Liver (tissue), 9 donors: ENCODE results near the gene PLCB1. TPM values are rescaled to one million over a fixed set of nuclear protein-coding genes. Genes with fewer than 3 reads are reported as not detected.

ENCODE experiments used
- DNase-seq: peaks from one replicate; pipeline ENCODE4 v3.0.0-alpha.2; 2017; ENCODE audit warnings: low spot score
- H3K27ac ChIP-seq, 2 donors: one replicate each; pipeline ENCODE4 v1.7.0; 2013; ENCODE audit warnings: inconsistent platforms in 2 of 2, low read length in 2 of 2, control low read depth in 1 of 2, low read depth in 1 of 2, mild to moderate bottlenecking in 1 of 2
- H3K27me3 ChIP-seq, 4 donors: one replicate each; pipeline versions ENCODE4 v1.6.1 to v1.7.0; 2013; ENCODE audit warnings: low read length in 3 of 4, inconsistent platforms in 1 of 4, mild to moderate bottlenecking in 1 of 4, moderate library complexity in 1 of 4; ENCODE audit not compliant: control insufficient read depth in 4 of 4, insufficient read depth in 4 of 4
- H3K36me3 ChIP-seq, 4 donors: one replicate each; pipeline versions ENCODE4 v1.6.1 to v1.7.0; 2013; ENCODE audit warnings: low read length in 3 of 4, mild to moderate bottlenecking in 3 of 4, low read depth in 1 of 4, moderate library complexity in 1 of 4; ENCODE audit not compliant: control insufficient read depth in 4 of 4, insufficient read depth in 3 of 4
- H3K4me1 ChIP-seq, 4 donors: one replicate each; pipeline versions ENCODE4 v1.6.1 to v1.7.0; 2013; ENCODE audit warnings: low read length in 3 of 4, mild to moderate bottlenecking in 3 of 4, moderate library complexity in 1 of 4; ENCODE audit not compliant: control insufficient read depth in 4 of 4, insufficient read depth in 4 of 4
- H3K4me3 ChIP-seq, 3 donors: one replicate each; pipeline versions ENCODE4 v1.6.1 to v1.7.0; 2013; ENCODE audit warnings: low read length in 3 of 3, control low read depth in 1 of 3, low read depth in 1 of 3, mild to moderate bottlenecking in 1 of 3
- H3K9ac ChIP-seq, 2 donors: one replicate each; pipeline ENCODE4 v1.7.0; 2013; ENCODE audit warnings: low read length in 2 of 2, mild to moderate bottlenecking in 2 of 2, moderate library complexity in 2 of 2, control low read depth in 1 of 2, low read depth in 1 of 2
- H3K9me3 ChIP-seq, 4 donors: one replicate each; pipeline versions ENCODE4 v1.6.1 to v1.7.0; 2013; ENCODE audit warnings: low read length in 3 of 4; ENCODE audit not compliant: control insufficient read depth in 4 of 4
- ATF3 ChIP-seq: IDR thresholded peaks from 2 replicates; pipeline ENCODE4 v1.6.1; 2016; ENCODE audit warnings: antibody characterized with exemption
- CTCF ChIP-seq: fragments of 150-350 bp; IDR thresholded peaks from 2 replicates; pipeline ENCODE4 v1.5.1; 2017; ENCODE audit warnings: improper control_type of control experiment, low read depth, low read length; ENCODE audit not compliant: missing input control
- EGR1 ChIP-seq, 2 donors: IDR thresholded peaks; 2 replicates each; pipeline ENCODE4 v1.6.1; 2016 to 2018; ENCODE audit warnings: antibody characterized with exemption in 2 of 2, low read depth in 2 of 2
- FOXA1 ChIP-seq: IDR thresholded peaks from 2 replicates; pipeline ENCODE4 v1.6.1; 2016; ENCODE audit warnings: antibody characterized with exemption
- FOXA2 ChIP-seq: IDR thresholded peaks from 2 replicates; pipeline ENCODE4 v1.6.1; 2016; ENCODE audit warnings: antibody characterized with exemption
- GABPA ChIP-seq, 2 donors: IDR thresholded peaks in 1 of 2; conservative IDR thresholded peaks in 1 of 2; 2 replicates each; pipeline ENCODE4 v1.6.1; 2016; ENCODE audit warnings: antibody characterized with exemption in 2 of 2, mild to moderate bottlenecking in 1 of 2, moderate library complexity in 1 of 2
- HNF4A ChIP-seq, 2 donors: conservative IDR thresholded peaks; 2 replicates each; pipeline ENCODE4 v1.6.1; 2016; ENCODE audit warnings: antibody characterized with exemption in 2 of 2, mild to moderate bottlenecking in 2 of 2
- HNF4G ChIP-seq: IDR thresholded peaks from 2 replicates; pipeline ENCODE4 v1.6.1; 2016; ENCODE audit warnings: antibody characterized with exemption
- JUND ChIP-seq, 2 donors: IDR thresholded peaks; 2 replicates each; pipeline ENCODE4 v1.6.1; 2016; ENCODE audit warnings: antibody characterized with exemption in 2 of 2
- MAX ChIP-seq: IDR thresholded peaks from 2 replicates; pipeline ENCODE4 v1.6.1; 2016; ENCODE audit warnings: antibody characterized with exemption
- NR2F2 ChIP-seq: IDR thresholded peaks from 2 replicates; pipeline ENCODE4 v1.6.1; 2016; ENCODE audit warnings: antibody characterized with exemption
- RAD21 ChIP-seq, 2 donors: IDR thresholded peaks; 2 replicates each; pipeline ENCODE4 v1.6.1; 2016; ENCODE audit warnings: antibody characterized with exemption in 2 of 2, mild to moderate bottlenecking in 2 of 2
- REST ChIP-seq: IDR thresholded peaks from 2 replicates; pipeline ENCODE4 v1.6.1; 2016; ENCODE audit warnings: antibody characterized with exemption, mild to moderate bottlenecking
- RXRA ChIP-seq, 2 donors: IDR thresholded peaks; 2 replicates each; pipeline ENCODE4 v1.6.1; 2017 to 2018; ENCODE audit warnings: antibody characterized with exemption in 2 of 2, mild to moderate bottlenecking in 1 of 2
- SP1 ChIP-seq: IDR thresholded peaks from 2 replicates; pipeline ENCODE4 v1.6.1; 2018; ENCODE audit warnings: antibody characterized with exemption, mild to moderate bottlenecking
- TAF1 ChIP-seq: conservative IDR thresholded peaks from 2 replicates; pipeline ENCODE4 v1.6.1; 2016; ENCODE audit warnings: antibody characterized with exemption, mild to moderate bottlenecking
- YY1 ChIP-seq: IDR thresholded peaks from 2 replicates; pipeline ENCODE4 v1.6.1; 2016; ENCODE audit warnings: antibody characterized with exemption, mild to moderate bottlenecking
- WGBS: extraction: QIAGEN DNeasy Blood & Tissue Kit; methylation state at CpG from one replicate; pipeline ENCODE4 v1.1.7; 2013; 5-methylcytosine and 5-hydroxymethylcytosine counted together
- polyA plus RNA-seq, 2 donors: library from polyadenylated mRNA; stranded (reverse) in 1 of 2; unstranded in 1 of 2; fragments of 200-250 nt in 1 of 2; fragments of >200 nt in 1 of 2; fragmentation: Nextera tagmentation in 1 of 2; extraction: Ambion mirVana in 1 of 2; gene quantifications; one replicate each; pipeline versions ENCODE4 v1.2.1 to v1.2.3, GENCODE V29; 2013 to 2015
- total RNA-seq, 2 donors: library from RNA; depleted of rRNA; stranded (reverse); fragments of >200 nt; gene quantifications; one replicate each; pipeline ENCODE4 v1.2.3, GENCODE V29; 2014
- TF ChIP-seq, protein P1 (sequence below): IDR thresholded peaks from 2 replicates; pipeline ENCODE4 v1.6.1; 2016; ENCODE audit warnings: antibody characterized with exemption
- donor health status: healthy.
- donor health status: healthy.
- donor health status: healthy.
- donor health status: healthy.
- donor health status: healthy.

PLCB1 gene
- total and polyA plus RNA-seq, 4 donors: 3.7 to 13.5 (median 5.9) TPM

DNA sequence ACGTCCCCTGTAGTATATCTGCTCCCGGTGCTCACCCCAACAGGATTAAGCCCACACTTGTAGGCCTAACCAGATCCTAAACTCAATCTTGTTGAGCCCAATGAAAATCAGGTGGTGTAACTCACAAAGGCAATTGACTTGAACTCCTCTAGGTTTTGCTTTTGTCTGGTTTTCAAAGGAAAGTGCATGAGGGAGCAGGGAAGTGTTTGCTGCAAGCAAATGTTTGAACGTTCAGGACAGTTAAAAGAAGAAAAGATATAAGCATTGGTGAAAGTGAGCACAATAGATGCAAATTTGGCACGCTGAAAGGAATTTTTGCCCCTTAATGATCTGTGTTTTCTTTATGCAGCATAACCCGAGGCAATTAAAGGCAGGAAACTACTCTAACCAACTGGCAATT, 212.6 kb downstream of the PLCB1 start:
- no peak for DNase-seq
- Histone ChIP-seq H3K9ac (no peak overlapping the region), H3K4me3 (no peak overlapping the region), H3K36me3 (no peaks in the 10 kb centered on the region), H3K9me3 (no peaks in the 10 kb centered on the region), H3K27me3 (no peaks in the 10 kb centered on the region), H3K4me1 (peaks cover 0 to 1% (median 0%) of the 10 kb centered on the region in 4 donors), H3K27ac (no peak overlapping the region)
- no peak for TF ChIP-seq NR2F2
- no peak for TF ChIP-seq SP1
- no peak for TF ChIP-seq HNF4A (conservative IDR thresholded peaks at IDR 0.05)
- no peak for TF ChIP-seq FOXA2
- no peak for TF ChIP-seq YY1
- TF ChIP-seq JUND (IDR thresholded peaks at IDR 0.05): no peak
- TF ChIP-seq TAF1: no peak
- no peak for TF ChIP-seq ATF3
- TF ChIP-seq REST: no peak
- TF ChIP-seq, protein P1, sequence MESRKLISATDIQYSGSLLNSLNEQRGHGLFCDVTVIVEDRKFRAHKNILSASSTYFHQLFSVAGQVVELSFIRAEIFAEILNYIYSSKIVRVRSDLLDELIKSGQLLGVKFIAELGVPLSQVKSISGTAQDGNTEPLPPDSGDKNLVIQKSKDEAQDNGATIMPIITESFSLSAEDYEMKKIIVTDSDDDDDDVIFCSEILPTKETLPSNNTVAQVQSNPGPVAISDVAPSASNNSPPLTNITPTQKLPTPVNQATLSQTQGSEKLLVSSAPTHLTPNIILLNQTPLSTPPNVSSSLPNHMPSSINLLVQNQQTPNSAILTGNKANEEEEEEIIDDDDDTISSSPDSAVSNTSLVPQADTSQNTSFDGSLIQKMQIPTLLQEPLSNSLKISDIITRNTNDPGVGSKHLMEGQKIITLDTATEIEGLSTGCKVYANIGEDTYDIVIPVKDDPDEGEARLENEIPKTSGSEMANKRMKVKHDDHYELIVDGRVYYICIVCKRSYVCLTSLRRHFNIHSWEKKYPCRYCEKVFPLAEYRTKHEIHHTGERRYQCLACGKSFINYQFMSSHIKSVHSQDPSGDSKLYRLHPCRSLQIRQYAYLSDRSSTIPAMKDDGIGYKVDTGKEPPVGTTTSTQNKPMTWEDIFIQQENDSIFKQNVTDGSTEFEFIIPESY: no peak
- TF ChIP-seq HNF4G: no peak
- TF ChIP-seq CTCF: no peak
- TF ChIP-seq MAX: no peak
- no peak for TF ChIP-seq EGR1 (IDR thresholded peaks at IDR 0.05; ENCODE audit: low read depth in 2 of 2)
- no peak for TF ChIP-seq RAD21 (IDR thresholded peaks at IDR 0.05)
- TF ChIP-seq RXRA (IDR thresholded peaks at IDR 0.05): no peak
- no peak for TF ChIP-seq FOXA1
- TF ChIP-seq GABPA (IDR thresholded peaks at IDR 0.05 in 1 of 2, conservative IDR thresholded peaks at IDR 0.05 in 1 of 2): no peak
- WGBS: 85% methylated on average over 5 of the region's 5 CpGs
